SK-N-SH (cell line): ENCODE results near the gene MCTP2. TPM values are rescaled to one million over a fixed set of nuclear protein-coding genes. Genes with fewer than 3 reads are reported as not detected.

ENCODE experiments used
- CTCF ChIA-PET: fragments of 300-600, 350-600 bp; formaldehyde crosslinking; extraction: SDS; loops from one replicate; lab custom pipeline; 2021; lab: Yijun Ruan, JAX
- POLR2A ChIA-PET: fragments of 350-600 bp; sonication (Branson Sonifier 250); formaldehyde crosslinking; extraction: SDS; loops from one replicate; lab custom pipeline; 2020; ENCODE audit warnings: antibody characterized with exemption, inconsistent platforms; lab: Yijun Ruan, JAX
- DNase-seq: peaks from one replicate; pipeline ENCODE4 v3.0.0; 2012
- H2AFZ ChIP-seq: fragments of 200-600 bp; sonication (generic); 2 replicates; pipeline ENCODE4 v1.8.1; 2016; ENCODE audit warnings: antibody characterized with exemption, mild to moderate bottlenecking, low read depth
- H3F3A ChIP-seq: fragments of 200-600 bp; sonication (generic); replicated peaks from 2 replicates; pipeline ENCODE3; 2016; ENCODE audit warnings: antibody characterized with exemption, mild to moderate bottlenecking; ENCODE audit not compliant: insufficient read depth
- H3K27ac ChIP-seq, 2 experiments: fragments of 200-500 bp in 1 of 2; fragments of 200-600 bp in 1 of 2; sonication (Bioruptor generic) in 1 of 2; sonication (generic), shearing (Covaris generic) in 1 of 2; 2 replicates each; pipeline versions ENCODE4 v1.5.1 to v1.6.1; 2014 to 2016; ENCODE audit warnings: low read depth in 2 of 2, inconsistent platforms in 1 of 2, low read length in 1 of 2, mild to moderate bottlenecking in 1 of 2, mixed read lengths in 1 of 2
- H3K27me3 ChIP-seq: fragments of 200-600 bp; sonication (generic), shearing (Covaris generic); 2 replicates; pipeline ENCODE4 v1.6.1; 2016; ENCODE audit warnings: mixed run types; ENCODE audit not compliant: insufficient read depth
- H3K36me3 ChIP-seq, 2 experiments: fragments of 200-500 bp in 1 of 2; fragments of 200-600 bp in 1 of 2; sonication (Bioruptor generic) in 1 of 2; sonication (generic) in 1 of 2; replicated peaks in 1 of 2; 2 replicates each; pipeline versions ENCODE3 to v1.5.1; 2014 to 2016; ENCODE audit warnings: low read length in 1 of 2, mild to moderate bottlenecking in 1 of 2; ENCODE audit not compliant: insufficient read depth in 2 of 2, control insufficient read depth in 1 of 2
- H3K4me1 ChIP-seq, 2 experiments: fragments of 200-500 bp in 1 of 2; fragments of 200-600 bp in 1 of 2; sonication (Bioruptor generic) in 1 of 2; sonication (generic), shearing (Covaris generic) in 1 of 2; 2 replicates each; pipeline versions ENCODE4 v1.5.1 to v1.6.1; 2014 to 2016; ENCODE audit warnings: low read depth in 1 of 2, low read length in 1 of 2, mixed run types in 1 of 2; ENCODE audit not compliant: insufficient read depth in 2 of 2, control insufficient read depth in 1 of 2
- H3K4me2 ChIP-seq: fragments of 200-600 bp; sonication (generic), shearing (Covaris generic); 2 replicates; pipeline ENCODE4 v1.6.1; 2017; ENCODE audit warnings: mixed run types
- H3K4me3 ChIP-seq, 2 experiments: fragments of 200-500 bp in 1 of 2; fragments of 200-600 bp in 1 of 2; sonication (Bioruptor generic) in 1 of 2; sonication (generic), shearing (Covaris generic) in 1 of 2; 2 replicates each; pipeline versions ENCODE4 v1.5.1 to v1.8.1; 2014 to 2016; ENCODE audit warnings: low read depth in 2 of 2, inconsistent platforms in 1 of 2, low read length in 1 of 2, mild to moderate bottlenecking in 1 of 2, mixed read lengths in 1 of 2, moderate library complexity in 1 of 2
- H3K79me2 ChIP-seq: fragments of 200-600 bp; sonication (generic); 2 replicates; pipeline ENCODE4 v1.8.1; 2017; ENCODE audit warnings: mild to moderate bottlenecking; ENCODE audit not compliant: insufficient read depth
- H3K9ac ChIP-seq: fragments of 200-600 bp; sonication (generic); 2 replicates; pipeline ENCODE4 v1.6.1; 2017; ENCODE audit warnings: mixed run types
- H3K9me2 ChIP-seq: fragments of 200-600 bp; sonication (generic); 2 replicates; pipeline ENCODE4 v1.6.1; 2017; ENCODE audit warnings: mixed run types
- H3K9me3 ChIP-seq: fragments of 200-600 bp; sonication (generic); 2 replicates; pipeline ENCODE4 v1.6.1; 2017; ENCODE audit warnings: mixed run types, mild to moderate bottlenecking, moderate library complexity
- H4K20me1 ChIP-seq: fragments of 200-600 bp; sonication (generic); 2 replicates; pipeline ENCODE4 v1.6.1; 2017; ENCODE audit warnings: mild to moderate bottlenecking, mixed run types; ENCODE audit not compliant: insufficient read depth
- CHD2 ChIP-seq: fragments of 150-350 bp; IDR thresholded peaks from 2 replicates; pipeline ENCODE4 v1.6.1; 2018; ENCODE audit warnings: low read length; ENCODE audit not compliant: partially characterized antibody
- CTCF ChIP-seq: fragments of 200-600 bp; sonication (generic); IDR thresholded peaks from 2 replicates; pipeline ENCODE4 v1.6.1; 2017; ENCODE audit warnings: antibody characterized with exemption, mild to moderate bottlenecking, moderate library complexity
- EP300 ChIP-seq, 2 experiments: IDR thresholded peaks; 2 replicates each; pipeline versions ENCODE4 v1.4.0 to v1.6.1; 2012; ENCODE audit warnings: borderline replicate concordance in 1 of 2, low read depth in 1 of 2, low read length in 1 of 2
- FOSL2 ChIP-seq: IDR thresholded peaks from 2 replicates; pipeline ENCODE4 v1.4.0; 2012; ENCODE audit warnings: low read depth, mild to moderate bottlenecking, moderate library complexity, borderline replicate concordance
- FOXJ3 ChIP-seq: sonication (generic); formaldehyde crosslinking; IDR thresholded peaks from 2 replicates; pipeline ENCODE4 v1.5.1; 2020; ENCODE audit warnings: mild to moderate bottlenecking, missing genetic modification reagents
- FOXM1 ChIP-seq: IDR thresholded peaks from 2 replicates; pipeline ENCODE4 v1.4.0; 2012; ENCODE audit warnings: low read depth, mild to moderate bottlenecking
- JUND ChIP-seq: IDR thresholded peaks from 2 replicates; pipeline ENCODE4 v1.4.0; 2012
- NRF1 ChIP-seq: IDR thresholded peaks from 2 replicates; pipeline ENCODE4 v1.6.1; 2012; ENCODE audit warnings: low read depth, mild to moderate bottlenecking, low read length
- PBX3 ChIP-seq: IDR thresholded peaks from 2 replicates; pipeline ENCODE4; 2012
- RAD21 ChIP-seq: IDR thresholded peaks from 2 replicates; pipeline ENCODE4 v1.6.1; 2012; ENCODE audit warnings: mild to moderate bottlenecking, low read length
- REST ChIP-seq: IDR thresholded peaks from 2 replicates; pipeline ENCODE4 v1.6.1; 2012; ENCODE audit warnings: mild to moderate bottlenecking, low read depth, low read length, moderate library complexity
- RFX5 ChIP-seq: IDR thresholded peaks from 2 replicates; pipeline ENCODE4 v1.6.1; 2012; ENCODE audit warnings: mild to moderate bottlenecking, improper control_type of control experiment, low read length
- SIN3A ChIP-seq: IDR thresholded peaks from 2 replicates; pipeline ENCODE4 v1.6.1; 2012; ENCODE audit warnings: low read depth, mild to moderate bottlenecking, low read length, moderate library complexity, borderline replicate concordance
- SMC3 ChIP-seq: IDR thresholded peaks from 2 replicates; pipeline ENCODE4 v1.6.1; 2012; ENCODE audit warnings: low read depth, low read length, improper control_type of control experiment
- TAF1 ChIP-seq: IDR thresholded peaks from 2 replicates; pipeline ENCODE4 v1.6.1; 2012; ENCODE audit warnings: low read depth, mild to moderate bottlenecking, low read length, moderate library complexity, borderline replicate concordance
- TEAD4 ChIP-seq: IDR thresholded peaks from 2 replicates; pipeline ENCODE4 v1.4.0; 2012; ENCODE audit warnings: mild to moderate bottlenecking, borderline replicate concordance; ENCODE audit not compliant: insufficient read depth
- USF1 ChIP-seq: IDR thresholded peaks from 2 replicates; pipeline ENCODE4 v1.4.0; 2012; ENCODE audit warnings: low read depth, borderline replicate concordance
- USF2 ChIP-seq: fragments of 150-350 bp; IDR thresholded peaks from 2 replicates; pipeline ENCODE4 v1.6.1; 2017; ENCODE audit warnings: antibody characterized with exemption, low read length, low read depth, borderline replicate concordance
- WGBS: methylation state at CpG from one replicate; pipeline ENCODE4 v1.1.6; 2017; ENCODE audit warnings: low lambda C conversion rate; 5-methylcytosine and 5-hydroxymethylcytosine counted together
- polyA plus RNA-seq, 3 experiments: library from polyadenylated mRNA; depleted of rRNA; stranded (reverse); fragments of >200 nt; gene quantifications; 2 replicates each; pipeline ENCODE4 v1.2.3, GENCODE V29; 2012

The MCTP2 gene
- polyA plus RNA-seq, 1 of the 3 experiments (the other 2 are of a cell fraction), result 0.26 TPM

- Histone ChIP-seq H3K27ac (no peak overlapping the region), H3K4me2 (no peak overlapping the region), H3K9me2 (no peaks in the 10 kb centered on the region), H3K9me3 (no peaks in the 10 kb centered on the region), H3K9ac (no peak overlapping the region), H3K27me3 (no peaks in the 10 kb centered on the region), H3K4me3 (no peak overlapping the region; a peak in 1 of 4 replicates), H4K20me1 (no peaks in the 10 kb centered on the region), H3K4me1 (peaks cover 0 to 3% of the 10 kb centered on the region in 2 experiments; a peak in 2 of 4 replicates), H3K36me3 (no peaks in the 10 kb centered on the region), H3F3A (no peaks in the 10 kb centered on the region), H3K79me2 (no peaks in the 10 kb centered on the region), H2AFZ (no peak overlapping the region)
- 41% methylated on average over 2 of the region's 2 CpGs for WGBS
- POLR2A ChIA-PET, result no interaction called here
- peak; percentile 50 for DNase-seq
- TF ChIP-seq FOXM1 (no peak), RFX5 (no peak), RAD21 (peak; percentile 77), CTCF (peak; percentile 65), SMC3 (peak; percentile 42; the same call in 1 of the 2 replicates)
- CTCF ChIA-PET, result interaction anchor here (0.6 to 9.2 kb wide), 22 partner anchors 9 to 1263 kb away, joined by 3 to 364 read pairs (median 4); no protein-coding TSS in a partner anchor
Observed at GRCh38 chr15:94327356-94327936, 96.1 kb downstream of the MCTP2 start.

GRCh38 chr15:94331731-94332130 lies 100.4 kb downstream of the MCTP2 start:
- H3F3A ChIP-seq, result no peaks in the 10 kb centered on the region
- H3K27me3 ChIP-seq, result no peaks in the 10 kb centered on the region
- no peak overlapping the region for H2AFZ ChIP-seq
- H3K9me3 ChIP-seq, result no peaks in the 10 kb centered on the region
- no peaks in the 10 kb centered on the region for H4K20me1 ChIP-seq
- no peaks in the 10 kb centered on the region for H3K36me3 ChIP-seq
- no peaks in the 10 kb centered on the region; a peak in 1 of 4 replicates for H3K4me1 ChIP-seq
- no peaks in the 10 kb centered on the region for H3K9me2 ChIP-seq
- DNase-seq, result no peak
- ChIA-PET CTCF (interaction anchor here (0.8 to 5.5 kb wide), 3 partner anchors 8 to 168 kb away, joined by 3 to 47 read pairs (median 33); no protein-coding TSS in a partner anchor), POLR2A (no interaction called here)
- H3K27ac ChIP-seq, result no peak overlapping the region
- no peaks in the 10 kb centered on the region for H3K79me2 ChIP-seq
- no peak overlapping the region for H3K4me2 ChIP-seq
- no peak overlapping the region for H3K9ac ChIP-seq
- 17% methylated on average over 3 of the region's 3 CpGs for WGBS
- H3K4me3 ChIP-seq, result no peak overlapping the region
- TF ChIP-seq SIN3A (no peak), TEAD4 (no peak), RFX5 (no peak), FOXJ3 (no peak), PBX3 (no peak), RAD21 (no peak), USF1 (no peak), TAF1 (no peak), USF2 (no peak), NRF1 (no peak), CHD2 (no peak), FOSL2 (no peak), REST (no peak), JUND (no peak), EP300 (IDR thresholded peaks at IDR 0.05; ENCODE audit: borderline replicate concordance in 1 of 2, low read depth in 1 of 2, low read length in 1 of 2) (no peak)
